Cardiac muscle cell (in vitro differentiated cells and primary cell): Measurements from ENCODE around the gene RNF208. TPM values are rescaled to one million over a fixed set of nuclear protein-coding genes. Genes with fewer than 3 reads are reported as not detected.

Source experiments
- DNase-seq, 2 donors: peaks; one replicate each; pipeline versions ENCODE4 v3.0.0 to v3.0.0-alpha.2; 2010 to 2017; ENCODE audit warnings: low read depth in 1 of 2, low spot score in 1 of 2
- H3K27ac ChIP-seq: fragments of 200-600 bp; sonication (generic); 2 replicates; pipeline ENCODE4 v1.5.1; 2016
- H3K27me3 ChIP-seq: fragments of 200-600 bp; sonication (generic); 2 replicates; pipeline ENCODE4 v1.6.0; 2016; ENCODE audit warnings: control low read depth
- H3K36me3 ChIP-seq: fragments of 200-600 bp; sonication (generic); 2 replicates; pipeline ENCODE4 v1.5.1; 2016; ENCODE audit warnings: control low read depth
- H3K4me1 ChIP-seq: fragments of 200-600 bp; sonication (generic); 2 replicates; pipeline ENCODE4 v1.8.1; 2017; ENCODE audit warnings: low read depth, mild to moderate bottlenecking, mixed run types
- H3K4me3 ChIP-seq: fragments of 200-600 bp; sonication (generic); 2 replicates; pipeline ENCODE4 v1.5.1; 2016; ENCODE audit warnings: mild to moderate bottlenecking
- H3K9me3 ChIP-seq: fragments of 200-600 bp; sonication (generic); 2 replicates; pipeline ENCODE4 v1.5.1; 2017; ENCODE audit warnings: low read depth, mild to moderate bottlenecking, control low read depth
- polyA plus RNA-seq: library from polyadenylated mRNA; unstranded; fragments of >200 nt; fragmentation: Nextera tagmentation; extraction: Ambion mirVana; gene quantifications from 2 replicates; pipeline ENCODE4 v1.2.1, GENCODE V29; 2016
- total RNA-seq: library from RNA; depleted of rRNA; stranded (reverse); fragments of >200 nt; gene quantifications from 2 replicates; pipeline ENCODE4 v1.2.3, GENCODE V29; 2016
- TF ChIP-seq, protein P1 (sequence below): IDR thresholded peaks from 2 replicates; pipeline ENCODE4 v1.5.1; 2012; ENCODE audit warnings: low read depth, mild to moderate bottlenecking, low read length

The RNF208 gene
- total and polyA plus RNA-seq, 2 experiments from 2014 or later, result 6.1 to 23.1 TPM

DNA sequence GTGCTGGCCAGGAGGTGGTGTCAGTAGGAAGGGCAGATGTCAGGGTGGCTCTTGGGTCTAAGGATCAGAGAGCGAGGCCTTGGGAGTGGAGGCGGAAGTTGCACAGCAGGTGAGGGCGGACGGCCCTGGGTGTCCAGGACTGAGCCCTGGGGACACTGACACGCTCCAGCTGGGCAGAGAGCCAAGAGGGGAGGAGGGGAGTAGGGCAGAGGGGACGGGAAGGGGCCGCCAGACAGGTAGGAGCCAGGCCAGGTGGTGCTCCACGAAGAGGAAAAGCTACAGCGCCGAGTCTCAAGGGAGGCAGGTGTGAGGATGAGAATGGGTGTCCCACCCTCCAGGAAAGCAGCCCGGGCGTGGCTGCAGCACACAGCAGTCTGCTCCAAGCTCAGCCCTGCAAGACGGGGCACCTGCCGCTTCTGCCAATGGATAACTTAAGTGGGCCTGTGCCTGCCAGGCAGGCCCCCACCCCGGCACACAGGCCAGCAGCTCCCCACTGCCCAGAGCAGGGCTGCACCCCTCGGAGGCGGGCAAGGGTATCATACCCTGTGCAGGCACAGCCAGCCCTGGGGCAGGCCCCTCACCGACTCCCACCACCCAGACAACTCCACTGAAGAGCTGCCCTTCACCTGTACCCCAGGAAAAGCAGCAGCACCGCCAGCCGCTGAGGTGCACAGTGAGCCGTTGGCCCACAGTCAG is 26.4 kb downstream of the RNF208 start:
- Histone ChIP-seq H3K27me3 (no peaks in the 10 kb centered on the region), H3K4me3 (no peak overlapping the region), H3K9me3 (no peaks in the 10 kb centered on the region), H3K27ac (no peak overlapping the region), H3K4me1 (peaks cover 25% of the 10 kb centered on the region), H3K36me3 (peaks cover 4% of the 10 kb centered on the region)
- TF ChIP-seq, protein P1, sequence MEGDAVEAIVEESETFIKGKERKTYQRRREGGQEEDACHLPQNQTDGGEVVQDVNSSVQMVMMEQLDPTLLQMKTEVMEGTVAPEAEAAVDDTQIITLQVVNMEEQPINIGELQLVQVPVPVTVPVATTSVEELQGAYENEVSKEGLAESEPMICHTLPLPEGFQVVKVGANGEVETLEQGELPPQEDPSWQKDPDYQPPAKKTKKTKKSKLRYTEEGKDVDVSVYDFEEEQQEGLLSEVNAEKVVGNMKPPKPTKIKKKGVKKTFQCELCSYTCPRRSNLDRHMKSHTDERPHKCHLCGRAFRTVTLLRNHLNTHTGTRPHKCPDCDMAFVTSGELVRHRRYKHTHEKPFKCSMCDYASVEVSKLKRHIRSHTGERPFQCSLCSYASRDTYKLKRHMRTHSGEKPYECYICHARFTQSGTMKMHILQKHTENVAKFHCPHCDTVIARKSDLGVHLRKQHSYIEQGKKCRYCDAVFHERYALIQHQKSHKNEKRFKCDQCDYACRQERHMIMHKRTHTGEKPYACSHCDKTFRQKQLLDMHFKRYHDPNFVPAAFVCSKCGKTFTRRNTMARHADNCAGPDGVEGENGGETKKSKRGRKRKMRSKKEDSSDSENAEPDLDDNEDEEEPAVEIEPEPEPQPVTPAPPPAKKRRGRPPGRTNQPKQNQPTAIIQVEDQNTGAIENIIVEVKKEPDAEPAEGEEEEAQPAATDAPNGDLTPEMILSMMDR, result no peak
- no peak for DNase-seq

DNA sequence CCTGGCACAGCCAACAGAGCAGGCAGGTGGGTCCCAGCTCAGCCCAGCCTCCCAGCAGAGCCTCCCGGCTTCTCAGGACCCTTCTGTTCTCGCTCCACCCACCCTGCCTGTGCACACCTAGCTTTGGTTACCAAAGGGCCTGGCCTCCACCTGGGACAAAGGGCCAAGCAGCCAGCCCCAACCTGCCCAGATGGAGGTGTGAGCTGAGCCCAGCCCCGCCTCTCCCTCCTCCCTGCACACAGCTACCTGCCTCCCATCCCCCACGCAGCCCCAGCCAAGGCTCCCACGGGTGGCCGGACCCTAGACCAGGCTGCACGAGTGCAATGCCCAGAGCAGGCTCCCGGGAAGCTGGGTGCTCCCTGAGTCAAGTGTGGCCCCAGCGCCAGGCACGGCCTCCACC is 27.1 kb downstream of the RNF208 start:
- Histone ChIP-seq H3K9me3 (no peaks in the 10 kb centered on the region), H3K36me3 (peaks cover 4% of the 10 kb centered on the region)

DNA sequence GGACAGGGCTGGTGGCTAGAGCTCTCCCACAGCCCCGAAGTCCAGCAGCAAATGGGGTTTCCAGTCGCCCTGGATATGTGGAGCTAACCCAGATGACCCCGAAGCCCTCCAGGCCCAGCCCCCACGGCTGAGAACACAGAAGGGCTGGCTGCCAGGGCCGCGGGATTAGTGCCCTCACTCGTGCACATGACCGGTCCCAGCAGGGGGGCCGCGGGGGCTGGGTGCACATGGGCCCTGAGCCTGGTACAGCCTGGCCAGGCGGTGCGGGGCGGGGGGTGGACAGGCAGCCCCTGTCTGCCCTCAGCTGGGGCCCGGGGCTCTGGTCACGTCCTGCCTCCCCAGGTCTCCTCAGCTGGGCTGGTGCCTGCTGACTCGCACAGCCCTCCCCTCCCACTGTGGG is 27.7 kb downstream of the RNF208 start:
- Histone ChIP-seq H3K9me3 (no peaks in the 10 kb centered on the region), H3K27me3 (no peaks in the 10 kb centered on the region), H3K4me1 (peaks cover 29% of the 10 kb centered on the region), H3K36me3 (peaks cover 4% of the 10 kb centered on the region), H3K4me3 (no peak overlapping the region), H3K27ac (no peak overlapping the region)
- TF ChIP-seq, protein P1, result no peak
- no peak for DNase-seq

More for the DNA sequence above, 27.1 kb downstream of the RNF208 start:
- H3K27ac ChIP-seq, result no peak overlapping the region
- TF ChIP-seq, protein P1, result no peak
- no peak overlapping the region for H3K4me3 ChIP-seq
- H3K4me1 ChIP-seq, result peaks cover 28% of the 10 kb centered on the region
- no peak for DNase-seq
- H3K27me3 ChIP-seq, result no peaks in the 10 kb centered on the region

DNA sequence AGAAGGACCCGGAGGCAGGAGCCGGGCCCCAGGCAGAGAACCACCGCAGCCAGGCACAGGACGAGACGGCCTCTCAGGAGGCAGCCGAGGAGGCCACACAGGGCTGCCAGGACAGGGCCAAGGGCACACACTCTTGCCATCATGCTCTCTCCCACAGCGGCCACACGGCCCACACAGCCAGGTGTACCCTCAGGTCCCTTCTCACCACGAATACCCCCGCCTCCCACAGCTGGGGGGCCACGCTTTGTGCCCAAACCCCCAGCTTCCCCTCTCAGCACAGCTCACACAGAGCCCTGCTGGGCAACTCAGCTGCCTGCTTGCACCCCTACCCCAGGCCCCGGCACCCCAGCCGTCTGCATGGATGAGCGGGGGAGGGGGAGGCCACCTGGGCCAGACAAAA is 28.3 kb downstream of the RNF208 start:
- Histone ChIP-seq H3K9me3 (no peaks in the 10 kb centered on the region), H3K4me3 (no peak overlapping the region), H3K27ac (no peak overlapping the region), H3K27me3 (no peaks in the 10 kb centered on the region), H3K36me3 (peaks cover 4% of the 10 kb centered on the region), H3K4me1 (peaks cover 23% of the 10 kb centered on the region)
- no peak for DNase-seq
- TF ChIP-seq, protein P1, result no peak

DNA sequence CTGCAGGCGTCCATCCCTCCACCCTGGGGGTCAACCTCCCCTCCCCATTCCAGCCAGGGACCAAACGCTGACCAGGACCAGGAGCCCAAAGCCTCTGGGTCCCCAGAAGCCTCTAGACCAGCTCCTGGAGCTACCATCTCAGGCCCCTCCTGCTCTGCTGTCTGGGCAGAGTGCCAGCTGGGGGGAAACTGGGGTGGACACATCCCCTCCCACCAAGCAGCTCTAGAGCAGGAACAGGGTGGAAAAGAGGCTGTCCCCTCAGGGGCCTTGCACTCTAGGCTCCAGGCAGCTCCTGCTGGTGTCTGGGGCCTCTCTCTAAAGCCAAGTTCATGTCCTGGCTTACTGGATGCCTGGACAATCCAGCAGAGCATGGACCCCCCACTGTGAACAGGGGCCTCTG is 29.2 kb downstream of the RNF208 start:
- no peak for DNase-seq
- peaks cover 4% of the 10 kb centered on the region for H3K36me3 ChIP-seq
- no peaks in the 10 kb centered on the region for H3K27me3 ChIP-seq
- TF ChIP-seq, protein P1, result no peak
- H3K9me3 ChIP-seq, result no peaks in the 10 kb centered on the region
- H3K4me1 ChIP-seq, result peaks cover 14% of the 10 kb centered on the region
- no peak overlapping the region for H3K4me3 ChIP-seq
- no peak overlapping the region for H3K27ac ChIP-seq

DNA sequence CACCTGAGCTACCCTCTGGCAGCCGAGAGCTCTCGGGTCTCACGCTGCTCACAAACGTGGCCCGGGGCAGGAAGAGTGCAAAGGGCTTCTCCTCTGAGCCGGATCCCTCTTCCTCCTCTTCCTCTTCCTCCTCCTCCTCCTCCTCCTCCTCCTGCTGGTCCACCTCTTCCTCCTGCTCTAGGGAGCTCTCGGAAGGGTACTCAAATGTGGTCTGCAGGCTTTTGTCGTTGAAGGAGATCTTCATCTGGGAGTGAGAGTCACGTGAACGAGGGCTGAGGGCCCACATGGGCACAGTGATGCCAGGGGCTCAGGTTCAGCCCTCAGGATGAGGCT is 29.6 kb downstream of the RNF208 start:
- peaks cover 4% of the 10 kb centered on the region for H3K36me3 ChIP-seq
- TF ChIP-seq, protein P1, result no peak
- no peak for DNase-seq
- H3K27ac ChIP-seq, result no peak overlapping the region
- peaks cover 13% of the 10 kb centered on the region for H3K4me1 ChIP-seq
- H3K4me3 ChIP-seq, result no peak overlapping the region
- no peaks in the 10 kb centered on the region for H3K27me3 ChIP-seq
- H3K9me3 ChIP-seq, result no peaks in the 10 kb centered on the region
